ENCODE data around the gene HRH1. TPM values are rescaled to one million over a fixed set of nuclear protein-coding genes. Genes with fewer than 3 reads are reported as not detected.

The HRH1 gene
- total and polyA plus RNA-seq, 12 donors = 0.24 to 6.5 (median 2.2) TPM

DNA sequence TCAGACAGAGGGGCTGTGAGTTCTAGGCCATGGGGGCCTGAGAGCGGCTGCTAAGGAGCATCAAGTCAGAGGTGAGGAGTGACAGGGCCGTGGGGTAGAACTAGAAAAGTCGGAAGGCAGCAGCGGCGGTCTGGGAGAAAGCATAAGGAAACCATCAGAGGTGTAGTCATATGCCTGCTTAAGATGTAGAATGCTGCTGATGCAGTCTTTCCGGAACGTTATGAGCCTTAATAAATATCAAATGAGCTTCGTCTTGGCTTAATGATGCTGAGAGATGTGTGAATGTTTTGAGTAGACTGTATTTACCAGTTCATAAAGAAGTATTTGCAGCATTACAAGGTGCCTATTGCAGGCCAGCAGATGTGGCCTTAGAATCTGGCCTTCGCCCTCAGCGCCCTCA is 133.1 kb downstream of the HRH1 start:
- no peak for DNase-seq
- Histone ChIP-seq H3K36me3 (replicated peaks in 1 of 2) (peaks cover 0 to 6% of the 10 kb centered on the region in 2 donors), H3K4me1 (replicated peaks in 1 of 2) (peaks cover 46 to 67% of the 10 kb centered on the region in 2 donors), H3K4me3 (no peak overlapping the region), H3K27me3 (no peaks in the 10 kb centered on the region), H3K27ac (peak overlapping the region in 4 of 5 donors; percentile 47 to 91 (median 70)), H3K9me3 (replicated peaks in 1 of 3) (no peaks in the 10 kb centered on the region)
- WGBS, 4 donors = 73 to 81% (median 77%) methylated on average over 9 to 10 of the region's 10 CpGs
- intact Hi-C loops (cut with DNase I) = no loop called here
- no peak for TF ChIP-seq POLR2A (IDR thresholded peaks at IDR 0.05)
- no peak for TF ChIP-seq CTCF (IDR thresholded peaks at IDR 0.05)

DNA sequence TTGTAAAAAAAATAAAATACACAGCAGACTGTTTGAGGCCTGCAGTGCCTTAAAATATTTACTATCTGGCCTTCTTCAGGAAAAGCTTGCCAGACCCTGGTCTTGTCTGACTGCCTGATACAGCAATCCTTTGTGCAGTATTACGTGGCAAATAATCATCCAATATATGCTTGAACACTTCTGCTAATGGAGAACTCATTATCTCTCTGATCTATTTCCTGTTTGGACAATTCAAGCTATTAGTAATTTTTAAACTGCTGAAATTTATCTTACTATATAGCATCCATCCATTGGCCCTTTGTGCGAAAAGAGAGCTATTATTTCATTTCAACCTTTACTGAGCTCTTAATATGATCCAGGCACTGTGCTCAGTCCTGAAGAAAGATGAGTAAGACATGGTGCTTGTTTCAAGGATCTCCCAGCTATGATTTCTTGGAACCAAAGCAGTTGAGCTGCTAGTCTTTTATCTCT is 133.8 kb downstream of the HRH1 start:
- Histone ChIP-seq H3K9me3 (replicated peaks in 1 of 3) (no peaks in the 10 kb centered on the region), H3K27me3 (no peaks in the 10 kb centered on the region), H3K27ac (peak overlapping the region in 4 of 5 donors; percentile 47 to 91 (median 70)), H3K36me3 (replicated peaks in 1 of 2) (peaks cover 0 to 3% of the 10 kb centered on the region in 2 donors), H3K4me3 (no peak overlapping the region), H3K4me1 (replicated peaks in 1 of 2) (peaks cover 46 to 61% of the 10 kb centered on the region in 2 donors)
- 67 to 80% (median 74%) methylated on average over 2 of the region's 2 CpGs for WGBS, 4 donors
- intact Hi-C loops (cut with DNase I) = no loop called here
- no peak for TF ChIP-seq POLR2A (IDR thresholded peaks at IDR 0.05)
- TF ChIP-seq CTCF (IDR thresholded peaks at IDR 0.05) = no peak
- DNase-seq = peak in 1 of 7 donors; percentile 3

DNA sequence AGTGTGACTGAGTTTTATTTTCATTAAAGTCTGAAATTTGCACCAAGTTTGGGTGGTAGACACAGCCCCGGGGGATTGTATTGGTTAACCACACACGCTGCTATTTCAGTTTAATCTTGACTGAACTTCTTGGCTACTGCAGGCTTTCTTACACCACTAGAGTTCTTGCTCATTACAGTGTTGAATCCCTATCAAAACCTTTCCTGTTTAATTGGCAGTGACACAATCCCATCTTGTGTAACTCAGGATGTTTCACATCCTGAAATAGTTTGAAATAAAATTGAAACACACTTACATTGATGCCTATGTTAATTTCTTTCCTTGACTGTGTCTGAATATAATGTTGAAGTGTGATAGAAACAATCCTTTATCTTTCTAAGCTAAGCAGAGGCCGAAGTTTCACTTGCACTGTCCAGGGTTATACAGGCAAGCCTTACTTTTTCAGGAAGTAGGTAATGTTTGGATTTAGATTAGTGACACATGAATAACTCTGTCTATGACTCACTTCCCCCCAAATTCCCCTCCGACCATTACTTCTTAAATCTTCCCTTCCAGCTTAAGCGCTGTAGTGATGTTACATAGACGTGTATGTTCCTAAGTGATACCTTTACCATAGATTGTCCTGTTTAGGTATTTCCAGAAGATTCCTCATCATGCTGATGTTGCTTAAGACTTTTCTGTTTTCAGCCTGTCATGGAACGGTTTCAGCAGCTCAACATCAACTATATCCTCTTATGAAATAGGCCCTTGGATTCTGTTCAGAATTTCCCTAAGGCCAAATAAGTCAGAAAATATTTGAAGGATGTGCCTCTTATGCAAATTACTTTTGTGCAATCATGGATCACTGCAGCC is 134.7 kb downstream of the HRH1 start:
- H3K27ac ChIP-seq = peak overlapping the region; percentile 59 to 91 (median 69)
- no peaks in the 10 kb centered on the region for H3K36me3 ChIP-seq (replicated peaks in 1 of 2)
- H3K27me3 ChIP-seq = no peaks in the 10 kb centered on the region
- DNase-seq = peak in 3 of 7 donors; percentile 17 to 54 (median 30)
- no peaks in the 10 kb centered on the region for H3K9me3 ChIP-seq (replicated peaks in 1 of 3)
- intact Hi-C loops (cut with DNase I) = no loop called here
- no peak overlapping the region for H3K4me3 ChIP-seq
- TF ChIP-seq POLR2A (IDR thresholded peaks at IDR 0.05) (no peak), CTCF (IDR thresholded peaks at IDR 0.05) (no peak)
- H3K4me1 ChIP-seq (replicated peaks in 1 of 2) = peaks cover 46 to 53% of the 10 kb centered on the region in 2 donors
- 21 to 35% (median 31%) methylated on average over 7 of the region's 7 CpGs for WGBS, 4 donors

DNA sequence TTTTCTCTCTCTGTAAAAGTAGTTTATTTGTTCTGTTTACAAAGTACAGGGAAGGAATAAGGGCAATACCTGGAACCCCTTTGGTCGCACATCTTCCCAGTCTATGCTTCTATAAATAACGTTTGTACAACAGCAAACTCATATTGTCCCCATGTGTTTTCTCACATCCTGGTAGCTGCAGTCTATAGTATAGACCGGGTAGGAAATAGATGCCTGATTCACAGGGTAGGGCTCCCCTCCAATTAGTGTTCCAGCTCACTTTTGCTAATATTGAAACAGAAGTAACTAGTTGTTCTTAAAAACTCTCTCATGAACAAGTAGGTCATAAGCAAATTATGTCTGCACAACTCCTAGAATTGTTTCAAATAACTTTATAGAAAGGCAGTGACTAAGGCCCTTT is 135.6 kb downstream of the HRH1 start:
- H3K36me3 ChIP-seq (replicated peaks in 1 of 2) = no peaks in the 10 kb centered on the region
- 76 to 96% (median 84%) methylated on average over 3 of the region's 3 CpGs for WGBS, 4 donors
- DNase-seq = no peak
- TF ChIP-seq CTCF (IDR thresholded peaks at IDR 0.05) = no peak
- no peak for TF ChIP-seq POLR2A (IDR thresholded peaks at IDR 0.05)
- H3K27ac ChIP-seq = peak overlapping the region; percentile 59 to 91 (median 69)
- no peaks in the 10 kb centered on the region for H3K9me3 ChIP-seq (replicated peaks in 1 of 3)
- no peak overlapping the region for H3K4me3 ChIP-seq
- intact Hi-C loops (cut with DNase I) = no loop called here
- no peaks in the 10 kb centered on the region for H3K27me3 ChIP-seq
- peaks cover 46 to 53% of the 10 kb centered on the region in 2 donors for H3K4me1 ChIP-seq (replicated peaks in 1 of 2)

All from adrenal gland (tissue), 12 donors.